HepG2 (cell line): ENCODE data around the gene ZNF581. TPM values are rescaled to one million over a fixed set of nuclear protein-coding genes. Genes with fewer than 3 reads are reported as not detected.

Source experiments
- ATAC-seq: fragments of 200-7000 bp; cut with Tn5 transposase; 3 replicates; pipeline ENCODE4 v1.9.1; 2020; ENCODE audit warnings: mild to moderate bottlenecking, moderate library complexity
- BruUV-seq: library from RNA; stranded (reverse); fragments of 400-500 nt; replicated peaks from 2 replicates; lab custom pipeline; 2021; lab: Mats Ljungman, UMichigan
- CTCF ChIA-PET: fragments of 300-600 bp; formaldehyde crosslinking; extraction: SDS; loops from one replicate; lab custom pipeline; 2021; ENCODE audit warnings: low total read pairs, inconsistent platforms, low intra/inter-chr PET ratio; lab: Yijun Ruan, JAX
- POLR2A ChIA-PET: fragments of 350-600 bp; sonication (Branson Sonifier 250); formaldehyde crosslinking; loops from one replicate; lab custom pipeline; 2020; ENCODE audit warnings: antibody characterized with exemption, inconsistent platforms; lab: Yijun Ruan, JAX
- DNase-seq: peaks from one replicate; pipeline ENCODE4 v3.0.0-alpha.2; 2015; ENCODE audit warnings: low spot score
- FAIRE-seq: peaks from 3 replicates; lab custom pipeline; 2011; peaks lifted over from hg19 to GRCh38; lab: Jason Lieb, UNC
- H2AFZ ChIP-seq: one replicate; pipeline ENCODE4 v1.6.1; 2011; ENCODE audit warnings: low read length, inconsistent platforms
- H3K27ac ChIP-seq: fragments of 300-600 bp; 3 replicates; pipeline ENCODE4 v1.8.0; 2011; ENCODE audit warnings: mixed run types, mild to moderate bottlenecking, mixed read lengths, low read length, inconsistent platforms; ENCODE audit not compliant: insufficient read depth; ENCODE audit errors: extremely low read length
- H3K27me3 ChIP-seq, 2 experiments: fragments of 200-600 bp in 1 of 2; 2 replicates in 1 of 2; 3 replicates in 1 of 2; pipeline versions ENCODE4 v1.6.0 to v1.8.0; 2011; ENCODE audit warnings: low read length in 2 of 2, mild to moderate bottlenecking in 2 of 2, moderate library complexity in 2 of 2, inconsistent platforms in 1 of 2; ENCODE audit not compliant: insufficient read depth in 2 of 2, control insufficient read depth in 1 of 2
- H3K36me3 ChIP-seq, 2 experiments: fragments of 200-600 bp in 1 of 2; replicated peaks in 1 of 2; 2 replicates in 1 of 2; 3 replicates in 1 of 2; pipeline versions ENCODE4 v1.5.1 to v1.8.0; 2011; ENCODE audit warnings: low read length in 2 of 2, inconsistent platforms in 1 of 2; ENCODE audit not compliant: insufficient read depth in 2 of 2, control insufficient read depth in 1 of 2
- H3K4me1 ChIP-seq: 2 replicates; pipeline ENCODE4 v1.5.1; 2012; ENCODE audit warnings: low read length, inconsistent platforms; ENCODE audit not compliant: insufficient read depth
- H3K4me2 ChIP-seq: 2 replicates; pipeline ENCODE4 v1.6.0; 2011; ENCODE audit warnings: low read depth, low read length, inconsistent platforms
- H3K4me3 ChIP-seq, 3 experiments: fragments of 200-600 bp in 1 of 3; sonication (generic), shearing (Covaris generic) in 1 of 3; replicated peaks in 1 of 3; 2 replicates each; pipeline ENCODE4 v1.5.1; 2011 to 2016; ENCODE audit warnings: low read length in 3 of 3, inconsistent platforms in 2 of 3, low read depth in 2 of 3, mild to moderate bottlenecking in 2 of 3, control low read depth in 1 of 3, mixed read lengths in 1 of 3; ENCODE audit not compliant: insufficient read depth in 1 of 3
- H3K79me2 ChIP-seq: one replicate; pipeline ENCODE4 v1.6.1; 2011; ENCODE audit warnings: low read length, inconsistent platforms; ENCODE audit not compliant: insufficient read depth
- H3K9ac ChIP-seq: 2 replicates; pipeline ENCODE4 v1.6.0; 2011; ENCODE audit warnings: mild to moderate bottlenecking, low read depth, low read length, inconsistent platforms; ENCODE audit not compliant: insufficient read depth
- H3K9me3 ChIP-seq: 2 replicates; pipeline ENCODE4 v1.5.1; 2012; ENCODE audit warnings: mild to moderate bottlenecking, low read length
- H4K20me1 ChIP-seq: 2 replicates; pipeline ENCODE4 v1.6.0; 2011; ENCODE audit warnings: inconsistent platforms, mild to moderate bottlenecking, low read length, moderate library complexity; ENCODE audit not compliant: insufficient read depth
- KLF12 ChIP-seq: sonication (generic); formaldehyde crosslinking; IDR thresholded peaks from 2 replicates; pipeline ENCODE4 v1.4.0; 2020; ENCODE audit warnings: missing genetic modification reagents, borderline replicate concordance
- POLR2G ChIP-seq: fragments of 200-400 bp; formaldehyde crosslinking; IDR thresholded peaks from 2 replicates; pipeline ENCODE4 v1.6.1; 2018; ENCODE audit warnings: mild to moderate bottlenecking, low read depth, low read length, moderate library complexity
- RAD21 ChIP-seq: fragments of 450-650 bp; formaldehyde crosslinking; IDR thresholded peaks from 2 replicates; pipeline ENCODE4 v1.5.0; 2020; ENCODE audit warnings: mild to moderate bottlenecking
- SIX1 ChIP-seq: sonication (generic); formaldehyde crosslinking; IDR thresholded peaks from 2 replicates; pipeline ENCODE4 v1.4.0; 2020; ENCODE audit warnings: missing genetic modification reagents, borderline replicate concordance
- SP1 ChIP-seq, 2 experiments: fragments of 450-650 bp in 1 of 2; sonication (generic) in 1 of 2; formaldehyde crosslinking in 1 of 2; IDR thresholded peaks; 2 replicates each; pipeline versions ENCODE4 v1.4.0 to v1.6.1; 2016 to 2020; ENCODE audit warnings: missing genetic modification reagents in 1 of 2
- ZBTB38 ChIP-seq: sonication (generic); formaldehyde crosslinking; IDR thresholded peaks from 2 replicates; pipeline ENCODE4 v1.5.1; 2020; ENCODE audit warnings: mild to moderate bottlenecking, missing genetic modification reagents
- ZFP1 ChIP-seq: IDR thresholded peaks from 2 replicates; pipeline ENCODE4 v1.6.1; 2016
- ZFX ChIP-seq: sonication (generic); formaldehyde crosslinking; IDR thresholded peaks from 2 replicates; pipeline ENCODE4 v1.4.0; 2020; ENCODE audit warnings: mild to moderate bottlenecking, low read depth, missing genetic modification reagents, moderate library complexity
- ZNF17 ChIP-seq: sonication (generic); formaldehyde crosslinking; IDR thresholded peaks from 2 replicates; pipeline ENCODE4 v1.5.0; 2020; ENCODE audit warnings: mild to moderate bottlenecking, missing genetic modification reagents
- ZNF276 ChIP-seq: sonication (generic); formaldehyde crosslinking; IDR thresholded peaks from 2 replicates; pipeline ENCODE4 v1.4.0; 2020; ENCODE audit warnings: mild to moderate bottlenecking, low read depth, missing genetic modification reagents
- ZNF329 ChIP-seq: sonication (generic); formaldehyde crosslinking; IDR thresholded peaks from 2 replicates; pipeline ENCODE4 v1.9.0; 2021; ENCODE audit warnings: low read depth, mild to moderate bottlenecking, missing genetic modification reagents
- ZNF589 ChIP-seq: sonication (generic); formaldehyde crosslinking; conservative IDR thresholded peaks from 2 replicates; pipeline ENCODE4 v1.8.0; 2022; ENCODE audit warnings: mild to moderate bottlenecking, moderate library complexity, missing genetic modification reagents
- ZNF660 ChIP-seq: sonication (generic); formaldehyde crosslinking; IDR thresholded peaks from 2 replicates; pipeline ENCODE4 v1.5.1; 2020; ENCODE audit warnings: mild to moderate bottlenecking, low read depth, missing genetic modification reagents, borderline replicate concordance
- ZNF776 ChIP-seq: sonication (generic); formaldehyde crosslinking; IDR thresholded peaks from 2 replicates; pipeline ENCODE4 v1.4.0; 2020; ENCODE audit warnings: mild to moderate bottlenecking, missing genetic modification reagents
- ZXDC ChIP-seq: sonication (generic); formaldehyde crosslinking; IDR thresholded peaks from 2 replicates; pipeline ENCODE4 v1.5.0; 2020; ENCODE audit warnings: mild to moderate bottlenecking, missing genetic modification reagents
- WGBS: methylation state at CpG from one replicate; pipeline ENCODE4 v1.1.6; 2017; ENCODE audit warnings: low lambda C conversion rate; 5-methylcytosine and 5-hydroxymethylcytosine counted together
- in situ Hi-C: cut with HindIII; loops from 2 replicates; pipeline ENCODE4 v1.10.0; 2017; ENCODE audit warnings: low pct_unique_long_range_greater_than_20kb; ENCODE audit not compliant: extremely low pct_ligation_motif_present
- intact Hi-C: fragments of 100-400 bp; cut with micrococcal nuclease; formaldehyde crosslinking; loops from one replicate; pipeline ENCODE4 v1.10.0; 2022; ENCODE audit not compliant: unreplicated experiment
- polyA plus RNA-seq, 8 experiments: library from polyadenylated mRNA; depleted of rRNA in 3 of 8; stranded (reverse) in 7 of 8; unstranded in 1 of 8; fragments of >200 nt; fragmentation: Illumina TruSeq in 4 of 8; extraction: Trizol in 4 of 8; gene quantifications; 2 replicates each; pipeline versions ENCODE4 v1.2.1 to v1.2.3, GENCODE V29; 2011 to 2016; ENCODE audit warnings: low read depth in 4 of 8, missing spikeins in 1 of 8, mixed read lengths in 1 of 8; ENCODE audit not compliant: insufficient read depth in 1 of 8
- total RNA-seq, 5 experiments: library from RNA; depleted of rRNA; stranded (reverse); fragments of >200 nt; fragmentation: Illumina TruSeq; extraction: Trizol; gene quantifications; 2 replicates each; pipeline ENCODE4 v1.2.3, GENCODE V29; 2016; ENCODE audit warnings: low read depth in 1 of 5
- TF ChIP-seq, protein P1 (sequence below): sonication (generic); formaldehyde crosslinking; IDR thresholded peaks from 2 replicates; pipeline ENCODE4 v1.8.0; 2022; ENCODE audit warnings: missing genetic modification reagents, mild to moderate bottlenecking, moderate library complexity, borderline replicate concordance
- TF ChIP-seq, protein P2 (sequence below): IDR thresholded peaks from 2 replicates; pipeline ENCODE4 v1.6.1; 2016; ENCODE audit warnings: missing compliant biosample characterization, missing genetic modification reagents, borderline replicate concordance

ZNF581 gene
- total and polyA plus RNA-seq, 2 of the 13 experiments (the other 11 are each of a cell fraction or from before 2014, with no cell fraction given), result 19.6 to 49.5 TPM

- H3K9ac ChIP-seq, result no peak overlapping the region
- intact Hi-C loops, result no loop called here
- WGBS, result 95% methylated on average over 29 of the region's 29 CpGs
- TF ChIP-seq ZNF329 (CRISPR knock-in tag) (no peak), SIX1 (no peak), KLF12 (CRISPR knock-in tag) (no peak), ZNF276 (CRISPR knock-in tag) (no peak), ZNF660 (no peak), ZNF17 (CRISPR knock-in tag) (no peak), RAD21 (CRISPR knock-in tag) (no peak), SP1 (IDR thresholded peaks at IDR 0.05) (no peak), SP1 (CRISPR knock-in tag; IDR thresholded peaks at IDR 0.05) (no peak), ZBTB38 (CRISPR knock-in tag) (no peak), ZFX (CRISPR knock-in tag) (no peak), ZNF589 (CRISPR knock-in tag) (no peak), ZFP1 (CRISPR knock-in tag) (no peak), POLR2G (no peak), ZXDC (CRISPR knock-in tag) (no peak), ZNF776 (CRISPR knock-in tag) (no peak)
- TF ChIP-seq, protein P1, sequence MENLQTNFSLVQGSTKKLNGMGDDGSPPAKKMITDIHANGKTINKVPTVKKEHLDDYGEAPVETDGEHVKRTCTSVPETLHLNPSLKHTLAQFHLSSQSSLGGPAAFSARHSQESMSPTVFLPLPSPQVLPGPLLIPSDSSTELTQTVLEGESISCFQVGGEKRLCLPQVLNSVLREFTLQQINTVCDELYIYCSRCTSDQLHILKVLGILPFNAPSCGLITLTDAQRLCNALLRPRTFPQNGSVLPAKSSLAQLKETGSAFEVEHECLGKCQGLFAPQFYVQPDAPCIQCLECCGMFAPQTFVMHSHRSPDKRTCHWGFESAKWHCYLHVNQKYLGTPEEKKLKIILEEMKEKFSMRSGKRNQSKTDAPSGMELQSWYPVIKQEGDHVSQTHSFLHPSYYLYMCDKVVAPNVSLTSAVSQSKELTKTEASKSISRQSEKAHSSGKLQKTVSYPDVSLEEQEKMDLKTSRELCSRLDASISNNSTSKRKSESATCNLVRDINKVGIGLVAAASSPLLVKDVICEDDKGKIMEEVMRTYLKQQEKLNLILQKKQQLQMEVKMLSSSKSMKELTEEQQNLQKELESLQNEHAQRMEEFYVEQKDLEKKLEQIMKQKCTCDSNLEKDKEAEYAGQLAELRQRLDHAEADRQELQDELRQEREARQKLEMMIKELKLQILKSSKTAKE (CRISPR knock-in tag), result no peak
- TF ChIP-seq, protein P2, sequence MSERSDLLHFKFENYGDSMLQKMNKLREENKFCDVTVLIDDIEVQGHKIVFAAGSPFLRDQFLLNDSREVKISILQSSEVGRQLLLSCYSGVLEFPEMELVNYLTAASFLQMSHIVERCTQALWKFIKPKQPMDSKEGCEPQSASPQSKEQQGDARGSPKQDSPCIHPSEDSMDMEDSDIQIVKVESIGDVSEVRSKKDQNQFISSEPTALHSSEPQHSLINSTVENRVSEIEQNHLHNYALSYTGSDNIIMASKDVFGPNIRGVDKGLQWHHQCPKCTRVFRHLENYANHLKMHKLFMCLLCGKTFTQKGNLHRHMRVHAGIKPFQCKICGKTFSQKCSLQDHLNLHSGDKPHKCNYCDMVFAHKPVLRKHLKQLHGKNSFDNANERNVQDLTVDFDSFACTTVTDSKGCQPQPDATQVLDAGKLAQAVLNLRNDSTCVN (CRISPR knock-in tag), result no peak
These were observed 43.0 kb downstream of the ZNF581 start for GRCh38 chr19:55686311-55687050.

More at GRCh38 chr19:55686311-55687050, 43.0 kb downstream of the ZNF581 start:
- Histone ChIP-seq H4K20me1 (no peaks in the 10 kb centered on the region), H2AFZ (no peak overlapping the region), H3K9me3 (no peaks in the 10 kb centered on the region), H3K4me1 (peaks cover 57% of the 10 kb centered on the region), H3K4me2 (no peak overlapping the region), H3K36me3 (peaks cover 21 to 60% of the 10 kb centered on the region in 2 experiments), H3K27me3 (no peaks in the 10 kb centered on the region), H3K4me3 (no peak overlapping the region), H3K27ac (no peak overlapping the region), H3K79me2 (peaks cover 29% of the 10 kb centered on the region)
- no peak for ATAC-seq
- no TSS peak for BruUV-seq
- no peak for DNase-seq
- FAIRE-seq, result no peak
- in situ Hi-C loops, result no loop called here
- CTCF ChIA-PET, result no interaction called here
- POLR2A ChIA-PET, result no interaction called here
